WTC11 (cell line): Measurements from ENCODE around the gene LRRC8A. TPM values are rescaled to one million over a fixed set of nuclear protein-coding genes. Genes with fewer than 3 reads are reported as not detected.

Source experiments
- ATAC-seq: fragments of 200-7000 bp; cut with Tn5 transposase; 2 replicates; pipeline ENCODE4 v1.10.0; 2021; ENCODE audit warnings: mild to moderate bottlenecking, moderate library complexity
- CTCF ChIA-PET: fragments of 300-600 bp; sonication (Branson Sonifier 250); formaldehyde crosslinking; loops from one replicate; lab custom pipeline; 2021; ENCODE audit warnings: antibody characterized with exemption; lab: Charles Lee
- POLR2A ChIA-PET: fragments of 350-600 bp; sonication (Branson Sonifier 250); formaldehyde crosslinking; loops from one replicate; lab custom pipeline; 2021; ENCODE audit warnings: antibody characterized with exemption; lab: Charles Lee
- DNase-seq: peaks from one replicate; pipeline ENCODE4 v3.0.0; 2021; ENCODE audit warnings: low spot score
- H3K27ac Mint-ChIP-seq: 2 replicates; pipeline ENCODE4 v1.8.0; 2021; ENCODE audit warnings: mixed read lengths
- H3K27me3 Mint-ChIP-seq: 2 replicates; pipeline ENCODE4 v1.8.0; 2021; ENCODE audit warnings: low read depth, mild to moderate bottlenecking, moderate library complexity, mixed read lengths
- H3K36me3 Mint-ChIP-seq: 2 replicates; pipeline ENCODE4 v1.8.0; 2021; ENCODE audit warnings: mixed read lengths
- H3K4me1 Mint-ChIP-seq: 2 replicates; pipeline ENCODE4 v1.8.0; 2022; ENCODE audit warnings: mixed read lengths
- H3K4me3 Mint-ChIP-seq: 2 replicates; pipeline ENCODE4 v1.8.0; 2021; ENCODE audit warnings: mild to moderate bottlenecking, moderate library complexity, mixed read lengths
- H3K9me3 Mint-ChIP-seq: 2 replicates; pipeline ENCODE4 v1.8.0; 2021; ENCODE audit warnings: mixed read lengths
- ETV6 ChIP-seq: sonication (generic); formaldehyde crosslinking; IDR thresholded peaks from 2 replicates; pipeline ENCODE4 v1.8.1; 2022; ENCODE audit warnings: mild to moderate bottlenecking, missing genetic modification reagents
- GABPB1 ChIP-seq: sonication (generic); formaldehyde crosslinking; IDR thresholded peaks from 2 replicates; pipeline ENCODE4 v1.8.1; 2023; ENCODE audit warnings: mild to moderate bottlenecking, missing genetic modification reagents
- IRF1 ChIP-seq: sonication (generic); formaldehyde crosslinking; IDR thresholded peaks from 2 replicates; pipeline ENCODE4 v1.8.0; 2023; ENCODE audit warnings: missing genetic modification reagents
- NFATC4 ChIP-seq: fragments of 250-450 bp; sonication (Bioruptor Pico); IDR thresholded peaks from 2 replicates; pipeline ENCODE4 v1.9.0; 2021; ENCODE audit warnings: mild to moderate bottlenecking
- NR1H2 ChIP-seq: sonication (generic); formaldehyde crosslinking; IDR thresholded peaks from 2 replicates; pipeline ENCODE4 v1.9.0; 2021; ENCODE audit warnings: mild to moderate bottlenecking, moderate library complexity, missing genetic modification reagents
- USF2 ChIP-seq: sonication (generic); formaldehyde crosslinking; IDR thresholded peaks from 2 replicates; pipeline ENCODE4 v1.8.1; 2023; ENCODE audit warnings: mild to moderate bottlenecking, missing genetic modification reagents, moderate library complexity
- ZNF121 ChIP-seq: sonication (generic); formaldehyde crosslinking; IDR thresholded peaks from 2 replicates; pipeline ENCODE4 v1.8.0; 2023; ENCODE audit warnings: missing genetic modification reagents
- ZNF138 ChIP-seq: sonication (generic); formaldehyde crosslinking; conservative IDR thresholded peaks from 2 replicates; pipeline ENCODE4 v1.8.1; 2022; ENCODE audit warnings: mild to moderate bottlenecking, moderate library complexity, missing genetic modification reagents
- ZNF512 ChIP-seq: sonication (generic); formaldehyde crosslinking; IDR thresholded peaks from 2 replicates; pipeline ENCODE4 v1.8.1; 2022; ENCODE audit warnings: missing genetic modification reagents, borderline replicate concordance
- total RNA-seq: library from RNA; stranded (reverse); gene quantifications from 3 replicates; pipeline ENCODE4 v1.2.3, GENCODE V29; 2021
- TF ChIP-seq, protein P1 (sequence below): sonication (generic); formaldehyde crosslinking; IDR thresholded peaks from 2 replicates; pipeline ENCODE4 v1.8.0; 2022; ENCODE audit warnings: mild to moderate bottlenecking, missing genetic modification reagents
- TF ChIP-seq, protein P2 (sequence below): sonication (generic); formaldehyde crosslinking; IDR thresholded peaks from 2 replicates; pipeline ENCODE4 v1.8.1; 2023; ENCODE audit warnings: mild to moderate bottlenecking, missing genetic modification reagents

The LRRC8A gene
- total RNA-seq, 1 experiment from 2014 or later, result 83.5 TPM

GRCh38 chr9:128899566-128900322, 17.8 kb downstream of the LRRC8A start (continued):
- no peak for TF ChIP-seq NR1H2
- no peak for TF ChIP-seq ETV6
- TF ChIP-seq NFATC4 (CRISPR knock-in tag), result no peak

DNA sequence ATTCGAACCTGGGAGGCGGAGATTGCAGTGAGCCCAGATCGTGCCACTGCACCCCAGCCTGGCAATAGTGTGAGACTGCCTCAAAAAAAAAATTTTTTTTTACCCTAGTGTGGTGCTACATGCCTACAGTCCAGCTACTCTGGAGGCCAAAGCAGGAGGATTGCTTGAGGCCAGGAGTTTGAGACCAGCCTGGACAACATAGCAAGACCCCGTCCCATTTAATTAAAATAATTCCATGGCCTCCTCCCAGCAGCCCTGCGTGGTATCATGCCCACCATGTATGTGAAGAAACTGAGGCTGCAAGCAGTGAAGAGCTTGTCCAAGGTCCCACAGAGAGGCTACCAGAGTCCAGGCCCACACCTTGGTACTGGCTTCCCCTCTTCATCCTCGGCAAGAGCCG, 19.4 kb downstream of the LRRC8A start:
- Mint-ChIP-seq H3K9me3 (no peaks in the 10 kb centered on the region), H3K27me3 (no peaks in the 10 kb centered on the region)

GRCh38 chr9:128901822-128902221, 19.9 kb downstream of the LRRC8A start:
- Mint-ChIP-seq H3K27ac (no peak overlapping the region), H3K4me3 (no peak overlapping the region), H3K9me3 (no peaks in the 10 kb centered on the region), H3K4me1 (peaks cover 11% of the 10 kb centered on the region)
- CTCF ChIA-PET, result no interaction called here
- DNase-seq, result no peak
- no peak for TF ChIP-seq ZNF512
- TF ChIP-seq, all 79 proteins: peak for 0
- Mint-ChIP-seq H3K36me3 (peaks cover 10% of the 10 kb centered on the region), H3K27me3 (no peaks in the 10 kb centered on the region)
- ATAC-seq, result no peak
- POLR2A ChIA-PET, result no interaction called here

More for the DNA sequence above, 19.4 kb downstream of the LRRC8A start:
- DNase-seq (no peak), ATAC-seq (no peak)
- Mint-ChIP-seq H3K36me3 (peaks cover 10% of the 10 kb centered on the region), H3K4me3 (no peak overlapping the region), H3K27ac (no peak overlapping the region), H3K4me1 (peaks cover 14% of the 10 kb centered on the region)
- ChIA-PET CTCF (no interaction called here), POLR2A (no interaction called here)
- TF ChIP-seq IRF1, result no peak
- TF ChIP-seq ZNF121 (CRISPR knock-in tag), result peak; percentile 65; the same call in 1 of the 2 replicates
- TF ChIP-seq, all 79 proteins: peak for 1

DNA sequence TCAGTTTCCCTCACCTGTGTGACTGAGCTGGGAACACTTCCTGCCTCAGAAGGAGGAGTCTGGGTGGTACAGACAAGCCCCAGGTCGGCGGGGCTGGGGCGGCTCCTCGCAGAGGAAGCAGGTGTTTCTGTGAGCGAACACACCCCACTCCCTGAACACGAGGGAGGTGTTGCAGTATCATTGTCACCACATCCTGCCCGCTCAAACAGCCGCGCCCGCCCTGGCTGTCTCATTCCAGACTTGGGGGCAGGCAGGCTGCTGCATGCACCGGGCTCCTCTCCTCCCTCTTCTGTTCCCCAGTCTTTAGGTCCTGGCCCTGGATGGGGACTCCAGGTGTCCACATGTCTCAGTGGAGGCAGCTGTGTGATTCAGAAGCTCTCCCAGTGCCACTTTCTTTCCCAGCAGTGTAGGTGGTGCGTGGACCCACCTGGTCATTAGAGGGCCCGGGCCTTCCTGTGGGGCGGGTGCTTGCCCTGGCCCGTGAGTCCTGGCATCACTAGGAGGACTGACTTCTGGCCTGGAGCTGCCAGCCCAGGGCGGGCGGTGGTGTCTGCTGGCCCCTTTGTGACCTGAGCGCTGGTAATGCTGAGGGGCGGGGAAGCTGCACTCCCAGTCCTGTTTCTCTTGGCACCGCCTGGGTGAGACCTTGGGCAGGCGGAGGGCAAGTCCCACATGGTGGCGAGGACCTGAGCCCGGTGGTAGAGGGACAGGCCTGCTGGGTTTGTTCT, 20.6 kb downstream of the LRRC8A start:
- H3K36me3 Mint-ChIP-seq, result peaks cover 11% of the 10 kb centered on the region
- CTCF ChIA-PET, result no interaction called here
- no peak overlapping the region for H3K27ac Mint-ChIP-seq

More for the DNA sequence above, 20.6 kb downstream of the LRRC8A start:
- POLR2A ChIA-PET, result no interaction called here
- no peak for ATAC-seq
- no peak overlapping the region for H3K4me3 Mint-ChIP-seq
- H3K4me1 Mint-ChIP-seq, result peaks cover 11% of the 10 kb centered on the region
- no peaks in the 10 kb centered on the region for H3K27me3 Mint-ChIP-seq
- no peaks in the 10 kb centered on the region for H3K9me3 Mint-ChIP-seq
- DNase-seq, result no peak
- no peak for TF ChIP-seq ZNF512
- TF ChIP-seq, protein P1, sequence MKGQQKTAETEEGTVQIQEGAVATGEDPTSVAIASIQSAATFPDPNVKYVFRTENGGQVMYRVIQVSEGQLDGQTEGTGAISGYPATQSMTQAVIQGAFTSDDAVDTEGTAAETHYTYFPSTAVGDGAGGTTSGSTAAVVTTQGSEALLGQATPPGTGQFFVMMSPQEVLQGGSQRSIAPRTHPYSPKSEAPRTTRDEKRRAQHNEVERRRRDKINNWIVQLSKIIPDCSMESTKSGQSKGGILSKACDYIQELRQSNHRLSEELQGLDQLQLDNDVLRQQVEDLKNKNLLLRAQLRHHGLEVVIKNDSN, result no peak
- TF ChIP-seq USF2, result no peak
- TF ChIP-seq, protein P2, sequence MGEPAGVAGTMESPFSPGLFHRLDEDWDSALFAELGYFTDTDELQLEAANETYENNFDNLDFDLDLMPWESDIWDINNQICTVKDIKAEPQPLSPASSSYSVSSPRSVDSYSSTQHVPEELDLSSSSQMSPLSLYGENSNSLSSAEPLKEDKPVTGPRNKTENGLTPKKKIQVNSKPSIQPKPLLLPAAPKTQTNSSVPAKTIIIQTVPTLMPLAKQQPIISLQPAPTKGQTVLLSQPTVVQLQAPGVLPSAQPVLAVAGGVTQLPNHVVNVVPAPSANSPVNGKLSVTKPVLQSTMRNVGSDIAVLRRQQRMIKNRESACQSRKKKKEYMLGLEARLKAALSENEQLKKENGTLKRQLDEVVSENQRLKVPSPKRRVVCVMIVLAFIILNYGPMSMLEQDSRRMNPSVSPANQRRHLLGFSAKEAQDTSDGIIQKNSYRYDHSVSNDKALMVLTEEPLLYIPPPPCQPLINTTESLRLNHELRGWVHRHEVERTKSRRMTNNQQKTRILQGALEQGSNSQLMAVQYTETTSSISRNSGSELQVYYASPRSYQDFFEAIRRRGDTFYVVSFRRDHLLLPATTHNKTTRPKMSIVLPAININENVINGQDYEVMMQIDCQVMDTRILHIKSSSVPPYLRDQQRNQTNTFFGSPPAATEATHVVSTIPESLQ (CRISPR knock-in tag), result no peak
- no peak for TF ChIP-seq ZNF138 (CRISPR knock-in tag)
- no peak for TF ChIP-seq GABPB1 (CRISPR knock-in tag)
